Measurements from ENCODE around the gene TANGO6.
A peak's percentile ranks its signal among the peaks of the same experiment; 100 is the strongest.
"Not testable (repeated sequence)": the region's sequence is repeated elsewhere in the genome, so short reads cannot be mapped to it uniquely, and the experiment has no call there.

The TANGO6 gene

GRCh38 chr16:68985855-68986254 is 142.5 kb downstream of the TANGO6 start:
- Histone ChIP-seq H3K4me3 (ENCODE audit: low read depth, low read length) (no peak overlapping the region), H3K27me3 (no peaks in the 10 kb centered on the region), H3K36me3 (no peaks in the 10 kb centered on the region), H3K4me1 (no peaks in the 10 kb centered on the region), H3K9me3 (no peaks in the 10 kb centered on the region; the same call in 1 of the 2 replicates)
- DNase-seq, result no peak
- TF ChIP-seq CTCF (IDR thresholded peaks at IDR 0.05; ENCODE audit: low read depth, low read length), result no peak

GRCh38 chr16:68987734-68988457 is 144.6 kb downstream of the TANGO6 start:
- no peaks in the 10 kb centered on the region for H3K27me3 ChIP-seq
- no peak overlapping the region for H3K4me3 ChIP-seq (ENCODE audit: low read depth, low read length)
- H3K36me3 ChIP-seq, result no peaks in the 10 kb centered on the region
- no peaks in the 10 kb centered on the region; the same call in 1 of the 2 replicates for H3K9me3 ChIP-seq
- H3K4me1 ChIP-seq, result no peaks in the 10 kb centered on the region
- DNase-seq, result no peak
- TF ChIP-seq CTCF (IDR thresholded peaks at IDR 0.05; ENCODE audit: low read depth, low read length), result no peak

GRCh38 chr16:68990172-68990845 is 147.0 kb downstream of the TANGO6 start:
- H3K36me3 ChIP-seq, result not testable (repeated sequence)

GRCh38 chr16:68991075-68991474 is 147.7 kb downstream of the TANGO6 start:
- Histone ChIP-seq H3K9me3 (no peaks in the 10 kb centered on the region; the same call in 1 of the 2 replicates), H3K4me3 (ENCODE audit: low read depth, low read length) (no peak overlapping the region), H3K4me1 (no peaks in the 10 kb centered on the region), H3K27me3 (no peaks in the 10 kb centered on the region), H3K36me3 (no peaks in the 10 kb centered on the region)
- DNase-seq, result no peak
- TF ChIP-seq CTCF (IDR thresholded peaks at IDR 0.05; ENCODE audit: low read depth, low read length), result no peak

More at GRCh38 chr16:68990172-68990845, 147.0 kb downstream of the TANGO6 start:
- peak; percentile 7; the same call in 1 of the 2 replicates for TF ChIP-seq CTCF (IDR thresholded peaks at IDR 0.05; ENCODE audit: low read depth, low read length)
- not testable (repeated sequence) for H3K4me1 ChIP-seq; H3K9me3 ChIP-seq; H3K27me3 ChIP-seq; H3K4me3 ChIP-seq (ENCODE audit: low read depth, low read length); DNase-seq

GRCh38 chr16:68992521-68992920 is 149.2 kb downstream of the TANGO6 start:
- H3K4me1 ChIP-seq, result no peaks in the 10 kb centered on the region
- no peaks in the 10 kb centered on the region for H3K27me3 ChIP-seq
- no peak overlapping the region for H3K4me3 ChIP-seq (ENCODE audit: low read depth, low read length)
- no peaks in the 10 kb centered on the region for H3K36me3 ChIP-seq
- TF ChIP-seq CTCF (IDR thresholded peaks at IDR 0.05; ENCODE audit: low read depth, low read length), result no peak
- no peaks in the 10 kb centered on the region for H3K9me3 ChIP-seq
- no peak for DNase-seq

- no peak for DNase-seq
- Histone ChIP-seq H3K36me3 (no peaks in the 10 kb centered on the region), H3K27me3 (no peaks in the 10 kb centered on the region), H3K9me3 (no peaks in the 10 kb centered on the region), H3K4me3 (ENCODE audit: low read depth, low read length) (no peak overlapping the region), H3K4me1 (no peaks in the 10 kb centered on the region)
- TF ChIP-seq CTCF (IDR thresholded peaks at IDR 0.05; ENCODE audit: low read depth, low read length), result no peak
These were observed 150.1 kb downstream of the TANGO6 start for GRCh38 chr16:68993456-68993855.

Data from BE2C (cell line).